Tongue (tissue), 2 donors: ENCODE measurements around the gene ASB2. TPM values are rescaled to one million over a fixed set of nuclear protein-coding genes. Genes with fewer than 3 reads are reported as not detected.

Source experiments
- DNase-seq: peaks from one replicate; pipeline ENCODE4 v3.0.0-alpha.2; 2015
- total RNA-seq: library from RNA; depleted of rRNA; stranded (reverse); fragments of >200 nt; gene quantifications from one replicate; pipeline ENCODE4 v1.2.3, GENCODE V29; 2014

Gene ASB2
- total RNA-seq, 1 donor from 2014 or later, result 69.5 TPM

GRCh38 chr14:93960774-93961438, 15.5 kb downstream of the ASB2 start:
- DNase-seq, result no peak

GRCh38 chr14:93960108-93960475, 16.3 kb downstream of the ASB2 start:
- DNase-seq, result no peak

- no peak for DNase-seq
Measured at GRCh38 chr14:93959239-93960107, 16.9 kb downstream of the ASB2 start.

- DNase-seq, result peak; percentile 72
Measured at GRCh38 chr14:93958567-93959238, 17.7 kb downstream of the ASB2 start.

- DNase-seq, result no peak
Measured at GRCh38 chr14:93957751-93958566, 18.4 kb downstream of the ASB2 start.

- no peak for DNase-seq
Measured at GRCh38 chr14:93957333-93957710, 19.0 kb downstream of the ASB2 start.

GRCh38 chr14:93956514-93957332, 19.6 kb downstream of the ASB2 start:
- peak; percentile 86 for DNase-seq

- DNase-seq, result no peak
Measured at GRCh38 chr14:93955850-93956481, 20.4 kb downstream of the ASB2 start.

GRCh38 chr14:93954900-93955849, 21.2 kb downstream of the ASB2 start:
- DNase-seq, result no peak

GRCh38 chr14:93954516-93954830, 21.9 kb downstream of the ASB2 start:
- no peak for DNase-seq

- DNase-seq, result peak; percentile 80
Measured at GRCh38 chr14:93953739-93954515, 22.4 kb downstream of the ASB2 start.

GRCh38 chr14:93953263-93953662, 23.1 kb downstream of the ASB2 start:
- DNase-seq, result no peak

GRCh38 chr14:93952829-93953228, 23.5 kb downstream of the ASB2 start:
- DNase-seq, result no peak

- no peak for DNase-seq
Measured at GRCh38 chr14:93951635-93952540, 24.5 kb downstream of the ASB2 start.

GRCh38 chr14:93950948-93951634, 25.3 kb downstream of the ASB2 start:
- no peak for DNase-seq

- no peak for DNase-seq
Measured at GRCh38 chr14:93949511-93950075, 26.8 kb downstream of the ASB2 start.

GRCh38 chr14:93947282-93947681, 29.1 kb downstream of the ASB2 start:
- DNase-seq, result no peak
